Ramos (cell line): ENCODE data around the gene SUV39H2.
"Not testable (repeated sequence)": the region's sequence is repeated elsewhere in the genome, so short reads cannot be mapped to it uniquely, and the experiment has no call there.

Experiments
- in situ Hi-C: fragments of 300-500 bp; cut with MboI; formaldehyde crosslinking; loops from one replicate; pipeline ENCODE4 v1.14.3; 2022; ENCODE audit warnings: low sequenced_read_pairs; ENCODE audit not compliant: unreplicated experiment

The SUV39H2 gene

DNA sequence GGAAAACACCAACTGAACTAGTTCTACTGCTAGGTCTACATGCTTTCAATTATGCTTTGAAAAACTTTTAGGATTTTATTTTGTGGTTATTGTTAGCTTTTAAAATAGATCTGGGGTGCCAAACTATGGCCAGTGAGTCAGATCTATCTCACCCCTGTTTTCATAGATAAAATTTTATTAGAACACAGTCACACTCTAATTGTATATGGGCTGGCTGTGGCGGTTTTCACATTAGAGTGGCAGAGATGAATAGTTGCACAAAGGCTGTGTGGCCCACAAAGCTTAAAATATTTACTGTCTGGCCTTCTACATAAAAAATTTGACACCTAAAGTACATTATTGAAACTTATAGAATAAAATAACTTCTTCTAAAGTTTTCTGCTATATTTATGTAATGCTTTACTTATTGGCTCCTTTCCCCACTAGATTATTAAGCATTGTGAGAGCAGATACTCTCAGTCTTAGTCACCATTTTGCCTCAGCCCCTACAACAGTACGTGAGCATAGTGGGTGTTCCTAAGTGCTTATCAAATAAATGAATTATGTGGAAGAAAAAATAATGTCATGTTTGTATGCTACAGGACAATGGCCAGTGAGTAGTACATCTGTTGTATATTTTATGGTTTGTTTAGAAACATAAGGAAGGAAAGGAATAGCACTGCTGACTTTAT, 5.4 kb upstream of the SUV39H2 start:
- in situ Hi-C loops = no loop called here

DNA sequence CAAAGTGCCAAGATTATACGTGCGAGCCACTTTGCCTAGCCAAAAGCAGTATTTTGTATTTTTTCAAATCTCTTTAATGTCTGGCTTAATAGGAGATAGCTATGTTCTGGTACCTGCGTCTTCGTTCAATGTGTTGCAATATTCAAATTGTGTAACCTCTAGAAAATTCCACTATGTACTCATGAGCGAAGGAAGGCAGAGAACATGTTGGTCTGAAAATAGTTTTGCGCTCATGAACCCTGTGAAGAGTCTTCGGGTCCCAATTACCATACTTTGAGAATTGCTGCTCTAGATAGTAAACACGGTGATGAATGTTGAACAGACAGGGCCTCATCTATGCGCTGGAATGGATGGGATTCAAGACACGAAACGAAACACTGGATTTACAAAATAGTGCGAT, 2.7 kb upstream of the SUV39H2 start:
- in situ Hi-C loops = no loop called here

- in situ Hi-C loops = no loop called here
Observed at GRCh38 chr10:14876764-14877163, 1.9 kb upstream of the SUV39H2 start.

- in situ Hi-C loops = no loop called here
Observed at GRCh38 chr10:14879124-14879927, 660 bp downstream of the SUV39H2 start.

GRCh38 chr10:14879928-14880193, 1.2 kb downstream of the SUV39H2 start:
- in situ Hi-C loops = no loop called here

DNA sequence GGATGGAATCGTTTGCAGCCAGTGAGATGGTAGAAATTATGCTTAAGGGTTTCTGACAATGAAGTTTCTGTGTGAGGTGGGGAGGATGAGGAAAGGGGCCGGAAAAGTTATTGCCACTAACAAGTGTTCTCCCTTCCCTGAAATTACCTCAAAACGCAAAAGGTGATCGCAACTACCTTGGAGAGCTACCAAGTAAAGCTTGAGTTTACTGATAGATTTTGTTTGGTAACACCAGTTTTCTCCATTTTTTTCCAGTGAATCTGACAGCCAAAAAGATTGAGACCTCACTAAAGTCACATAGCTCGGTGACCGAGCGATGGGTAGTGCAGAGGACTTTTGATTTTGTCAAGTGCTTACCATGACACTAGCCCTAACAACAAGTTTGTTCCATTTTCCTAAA, 1.6 kb downstream of the SUV39H2 start:
- in situ Hi-C loops = no loop called here

DNA sequence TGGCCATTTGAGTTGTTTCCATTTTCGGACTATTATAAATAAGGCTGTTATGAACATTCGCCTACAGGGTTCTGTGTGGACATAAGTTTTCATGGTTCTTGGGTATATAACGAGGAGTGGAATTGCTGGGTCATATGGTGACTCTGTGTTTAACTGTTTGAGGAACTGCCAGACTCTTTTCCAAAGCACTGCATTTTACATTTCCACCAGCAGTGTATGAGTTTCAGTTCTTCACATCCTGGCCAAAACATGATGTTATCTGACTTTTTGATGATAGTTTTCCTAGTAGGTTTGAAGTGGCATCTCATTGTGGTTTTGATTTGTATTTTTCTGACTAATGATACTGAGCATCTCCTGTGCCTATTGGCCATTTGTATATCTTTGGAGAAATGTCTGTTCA, 5.4 kb downstream of the SUV39H2 start:
- in situ Hi-C loops = no loop called here

DNA sequence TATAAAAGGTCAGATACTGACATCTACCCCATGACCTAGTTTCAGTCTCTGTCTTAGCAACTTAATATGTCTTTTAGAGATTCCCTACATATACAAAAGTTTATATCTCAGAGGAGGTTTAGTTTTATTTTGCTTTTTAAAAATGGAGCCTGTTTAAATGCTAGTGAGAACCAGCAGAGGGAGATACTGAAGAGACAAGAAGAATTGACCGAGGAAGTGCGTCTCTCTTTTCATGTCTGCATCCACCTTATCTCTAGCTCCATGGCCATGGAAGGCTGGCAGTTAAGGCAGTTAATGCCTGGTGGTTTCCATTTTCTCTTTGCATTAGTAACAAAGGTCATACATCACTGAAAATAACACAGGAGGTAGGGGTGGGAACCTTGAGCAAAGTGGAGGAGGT, 10.7 kb downstream of the SUV39H2 start:
- in situ Hi-C loops = no loop called here

DNA sequence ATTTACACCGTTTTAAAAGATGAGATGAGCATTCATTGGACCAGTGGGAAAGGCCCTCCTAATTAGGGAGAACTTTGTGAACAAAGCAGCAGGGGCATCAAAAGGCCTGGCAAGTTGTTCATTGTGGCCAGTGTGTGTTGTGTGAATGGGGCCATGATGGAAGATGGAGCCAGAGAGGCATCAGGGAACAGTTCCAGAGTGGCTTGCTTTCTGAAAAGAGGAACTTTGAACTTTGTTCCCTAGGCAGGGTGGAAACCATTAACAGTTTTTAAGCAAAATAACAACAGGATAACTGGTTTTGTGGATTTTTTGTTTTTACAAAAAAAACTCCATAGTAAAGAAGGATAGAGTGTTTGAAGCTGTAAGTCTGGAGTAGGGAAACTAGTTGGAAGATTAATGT, 12.5 kb downstream of the SUV39H2 start:
- in situ Hi-C loops = no loop called here

- in situ Hi-C loops = no loop called here
Observed at GRCh38 chr10:14904316-14904732, 25.7 kb downstream of the SUV39H2 start.

DNA sequence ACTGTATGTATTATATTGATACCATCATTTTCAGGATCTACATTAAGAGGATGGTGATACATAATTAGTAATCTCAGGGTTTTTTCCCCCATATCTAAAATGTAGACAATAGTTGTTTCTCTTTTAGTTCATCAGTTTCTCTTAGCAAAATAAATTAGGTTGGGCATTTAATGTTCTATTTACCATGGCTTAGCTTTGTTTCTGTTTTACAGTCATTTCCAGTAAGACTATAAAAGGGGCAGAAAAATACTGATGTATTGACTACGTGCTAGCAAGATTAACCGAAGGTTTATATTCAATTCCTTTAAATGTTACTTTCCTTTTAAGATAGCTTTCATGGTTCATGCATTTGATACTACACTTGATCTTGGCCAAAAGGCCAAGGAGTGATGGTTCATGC, 26.2 kb downstream of the SUV39H2 start:
- in situ Hi-C loops = no loop called here

DNA sequence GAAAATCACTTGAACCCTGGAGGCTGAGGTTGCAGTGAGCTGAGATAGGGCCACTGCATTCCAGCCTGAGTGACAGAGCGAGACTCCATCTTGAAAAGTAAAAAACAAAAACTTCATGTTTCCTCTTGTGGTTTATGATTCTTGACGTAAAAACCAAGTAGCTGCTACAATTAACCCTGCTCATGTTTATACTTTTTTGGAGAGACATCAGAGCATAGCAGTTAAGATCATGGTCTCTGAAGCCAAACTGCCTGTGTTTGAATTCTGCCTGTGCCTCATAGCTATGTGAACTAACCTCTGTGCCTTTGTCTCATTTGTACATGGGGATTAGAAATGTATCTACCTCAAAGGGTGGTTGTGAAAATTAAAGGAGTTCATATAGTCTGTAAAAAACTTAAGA, 27.2 kb downstream of the SUV39H2 start:
- in situ Hi-C loops = no loop called here

DNA sequence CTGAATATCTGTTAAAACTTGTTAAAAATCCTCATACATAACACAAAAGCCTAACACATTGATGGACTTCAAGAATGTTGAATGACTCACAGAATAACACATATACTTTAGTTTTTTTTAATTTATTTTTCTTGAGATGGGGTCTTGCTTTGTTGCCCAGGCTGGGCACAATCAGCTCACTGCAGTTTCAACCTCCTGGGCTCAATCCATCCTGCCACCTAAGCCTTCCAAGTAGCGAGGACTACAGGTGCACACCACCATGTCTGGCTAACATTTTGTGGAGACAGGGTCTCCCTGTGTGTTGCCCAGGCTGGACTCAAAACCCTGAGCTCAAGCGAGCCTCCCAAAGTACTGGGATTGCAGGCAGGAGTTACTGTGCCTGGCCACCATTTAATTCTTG, 28.1 kb downstream of the SUV39H2 start:
- in situ Hi-C loops = no loop called here

- in situ Hi-C loops = not testable (repeated sequence)
Observed at GRCh38 chr10:14907591-14907990, 28.9 kb downstream of the SUV39H2 start.

- in situ Hi-C loops = no loop called here
Observed at GRCh38 chr10:14909101-14909500, 30.4 kb downstream of the SUV39H2 start.

DNA sequence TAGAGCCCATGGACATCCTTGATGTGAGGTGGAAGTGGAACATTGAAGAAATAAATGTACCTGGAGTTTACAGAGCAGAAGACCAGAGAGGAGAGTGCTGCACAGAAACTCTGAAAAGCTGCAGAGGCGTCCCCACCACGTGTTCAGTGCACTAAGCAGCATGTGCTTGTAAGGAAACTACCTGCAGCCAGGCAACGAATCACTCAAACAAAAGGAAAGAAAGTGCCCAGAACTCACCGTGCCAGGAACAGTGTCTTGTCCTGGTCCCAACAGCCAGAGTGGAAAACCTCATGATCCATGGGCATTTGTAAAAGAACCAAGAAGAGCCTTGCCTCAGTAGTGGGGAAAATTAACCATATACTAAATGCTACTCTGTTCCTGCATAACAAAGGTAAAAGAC, 32.3 kb downstream of the SUV39H2 start:
- in situ Hi-C loops = no loop called here

DNA sequence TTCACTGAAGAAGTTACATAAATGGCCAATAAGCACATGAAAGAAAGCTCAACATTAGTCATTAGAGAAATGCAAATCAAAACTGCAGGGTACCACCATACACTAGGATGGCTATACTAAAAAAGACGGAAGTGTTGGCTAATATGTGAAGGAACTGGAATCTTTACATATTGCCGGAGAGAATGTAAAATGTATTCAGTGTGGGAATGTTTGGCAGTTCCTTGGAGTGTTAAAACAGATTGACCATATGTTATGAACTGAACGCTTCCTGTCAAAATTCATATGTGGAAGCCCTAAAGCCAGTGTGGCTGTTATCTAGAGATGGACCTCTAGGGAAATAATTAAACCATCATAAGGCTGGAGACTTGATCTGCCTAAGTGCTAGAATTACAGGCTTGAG, 33.1 kb downstream of the SUV39H2 start:
- in situ Hi-C loops = no loop called here

DNA sequence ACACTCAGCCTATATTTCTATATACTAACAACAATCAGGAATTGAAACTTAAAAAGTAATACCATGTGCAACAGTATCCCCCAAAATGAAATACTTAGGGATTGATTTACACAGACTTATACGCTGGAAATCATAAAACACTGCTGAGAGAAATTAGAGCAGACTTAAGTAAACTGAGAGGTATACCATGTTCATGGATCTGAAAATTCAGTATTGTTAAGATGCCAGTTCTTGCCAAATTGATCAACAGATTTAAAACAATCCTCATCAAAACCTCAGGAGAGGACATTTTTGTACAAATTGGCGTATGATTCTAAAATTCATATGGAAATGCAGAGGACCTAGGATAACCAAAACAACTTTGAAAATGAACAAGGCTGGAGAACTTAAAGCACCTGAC, 37.9 kb downstream of the SUV39H2 start:
- in situ Hi-C loops = no loop called here

GRCh38 chr10:14917827-14918226, 39.2 kb downstream of the SUV39H2 start:
- in situ Hi-C loops = no loop called here

DNA sequence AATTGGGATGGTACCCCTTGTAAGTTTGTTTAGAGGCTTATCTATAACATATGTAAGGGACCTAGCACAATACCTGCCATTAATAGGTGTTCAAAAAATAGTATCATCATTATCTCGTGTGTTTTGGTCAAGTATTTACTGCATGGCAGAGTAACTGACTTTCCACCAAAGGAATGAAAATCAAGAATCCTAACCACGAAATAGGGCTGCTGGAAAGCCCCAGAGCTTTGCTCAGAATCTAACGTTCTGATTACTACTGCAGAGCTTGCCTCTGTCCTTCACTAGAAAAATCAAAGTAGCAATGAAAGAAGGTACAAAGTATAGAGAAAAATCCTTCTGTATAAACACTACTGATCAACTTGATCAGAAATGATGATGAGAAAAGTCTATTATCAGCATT, 40.3 kb downstream of the SUV39H2 start:
- in situ Hi-C loops = no loop called here

DNA sequence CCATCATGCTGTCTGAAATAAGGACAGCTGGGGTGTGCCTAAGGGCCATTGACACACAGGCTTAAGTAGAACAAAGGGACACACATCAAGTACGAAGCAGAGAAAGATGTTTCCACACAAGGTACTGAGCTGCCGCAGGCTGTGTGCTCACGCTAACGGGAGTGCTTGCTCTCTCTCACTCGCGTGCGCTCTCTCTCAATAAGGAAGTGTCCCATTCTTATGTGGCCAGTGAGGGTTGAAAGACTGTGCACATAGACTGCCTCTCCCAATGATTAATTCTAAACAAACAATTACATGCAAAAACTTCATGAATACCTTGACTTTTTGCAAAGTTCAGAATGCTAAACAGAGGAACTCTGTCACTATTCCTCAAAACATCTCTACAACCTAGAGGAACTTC, 45.3 kb downstream of the SUV39H2 start:
- in situ Hi-C loops = no loop called here

GRCh38 chr10:14925268-14925667, 46.6 kb downstream of the SUV39H2 start:
- in situ Hi-C loops = no loop called here
